Measurements from ENCODE around the gene PDIA5. TPM values are rescaled to one million over a fixed set of nuclear protein-coding genes. Genes with fewer than 3 reads are reported as not detected.

Gene PDIA5
- total and polyA plus RNA-seq, 4 donors = 9.5 to 16.9 (median 13.5) TPM

DNA sequence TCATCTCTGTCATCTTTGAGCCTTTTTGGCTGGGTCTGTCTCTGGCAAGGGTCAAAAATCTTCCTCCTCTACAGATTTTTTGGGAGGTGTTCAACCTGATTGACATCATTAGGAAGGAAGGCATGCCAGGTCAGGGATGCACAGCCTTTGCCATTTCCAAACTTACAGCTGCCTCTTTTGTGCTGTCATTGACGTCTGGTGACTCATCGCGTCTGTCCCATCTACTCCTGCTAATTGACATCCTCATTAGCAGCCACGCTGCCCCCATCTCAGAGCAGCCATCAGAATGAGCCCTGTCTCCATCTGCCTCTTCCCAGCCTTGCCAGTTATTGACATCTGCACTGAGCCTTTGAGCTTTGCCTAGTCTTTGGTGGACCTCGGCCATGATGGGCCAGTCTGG, 53.0 kb downstream of the PDIA5 start:
- peaks cover under 1% of the 10 kb centered on the region for H3K4me1 ChIP-seq (ENCODE audit: control insufficient read depth, insufficient read depth, low read length)
- no peak overlapping the region for H3K4me3 ChIP-seq (ENCODE audit: low read depth, low read length)
- no peaks in the 10 kb centered on the region for H3K9me3 ChIP-seq (ENCODE audit: control insufficient read depth, insufficient read depth, low read length)
- peak in 2 of 6 donors; percentile 46 to 51 for DNase-seq (ENCODE audit: low read depth in 4 of 6, low spot score in 6 of 6)
- 81% methylated on average over 5 of the region's 5 CpGs for WGBS (ENCODE audit: insufficient coverage)
- H3K36me3 ChIP-seq (ENCODE audit: control insufficient read depth, insufficient read depth, low read length) = peaks cover 27% of the 10 kb centered on the region
- H3K27me3 ChIP-seq (ENCODE audit: control insufficient read depth, insufficient read depth, low read length) = no peaks in the 10 kb centered on the region
- H3K27ac ChIP-seq (ENCODE audit: low read depth, low read length) = no peak overlapping the region

DNA sequence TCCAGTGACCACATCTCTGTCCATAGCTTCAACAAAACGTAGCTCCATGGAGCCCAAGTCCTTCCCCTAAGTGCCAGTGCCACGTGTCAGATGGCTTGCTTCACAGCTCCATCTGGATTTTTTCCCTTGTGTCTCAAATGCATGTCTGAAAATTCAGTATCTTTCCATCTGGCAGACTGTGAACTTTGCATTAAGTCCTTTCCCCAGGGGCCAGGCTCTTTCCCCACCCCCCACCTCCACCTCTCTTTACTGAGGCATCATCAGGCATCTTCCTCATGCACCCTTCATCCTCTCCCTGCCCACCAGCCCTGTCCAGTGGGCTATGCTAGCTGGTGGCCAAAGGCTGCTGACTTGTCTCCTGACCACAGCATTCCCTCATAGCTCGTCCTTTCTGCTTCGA, 53.7 kb downstream of the PDIA5 start:
- no peaks in the 10 kb centered on the region for H3K27me3 ChIP-seq (ENCODE audit: control insufficient read depth, insufficient read depth, low read length)

DNA sequence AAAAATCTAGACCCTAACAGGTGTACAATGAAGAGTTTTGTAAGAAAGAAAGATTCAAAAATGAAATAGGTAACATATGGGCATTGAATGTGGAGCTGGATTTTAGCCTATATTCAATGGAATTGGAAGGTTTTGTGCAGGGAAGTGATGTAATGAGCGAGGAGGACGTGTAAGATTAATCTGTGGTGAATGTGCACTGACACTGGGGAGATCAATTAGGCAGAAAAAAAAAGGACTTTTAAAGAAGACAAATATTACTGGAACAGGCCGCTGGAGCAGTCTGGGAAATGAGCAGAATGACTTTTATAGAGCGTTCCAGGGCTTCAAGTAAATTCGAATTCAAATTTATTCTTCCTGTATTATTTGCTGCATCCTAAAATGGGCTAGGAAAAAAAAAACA, 55.2 kb downstream of the PDIA5 start:
- Histone ChIP-seq H3K27me3 (ENCODE audit: control insufficient read depth, insufficient read depth, low read length) (no peaks in the 10 kb centered on the region), H3K27ac (ENCODE audit: low read depth, low read length) (no peak overlapping the region), H3K9me3 (ENCODE audit: control insufficient read depth, insufficient read depth, low read length) (no peaks in the 10 kb centered on the region), H3K4me3 (ENCODE audit: low read depth, low read length) (no peak overlapping the region), H3K4me1 (ENCODE audit: control insufficient read depth, insufficient read depth, low read length) (peaks cover 7% of the 10 kb centered on the region), H3K36me3 (ENCODE audit: control insufficient read depth, insufficient read depth, low read length) (peaks cover 15% of the 10 kb centered on the region)
- WGBS (ENCODE audit: insufficient coverage) = 57% methylated on average over 3 of the region's 5 CpGs
- no peak for DNase-seq (ENCODE audit: low read depth in 4 of 6, low spot score in 6 of 6)

More for the DNA sequence above, 53.7 kb downstream of the PDIA5 start:
- Histone ChIP-seq H3K4me3 (ENCODE audit: low read depth, low read length) (no peak overlapping the region), H3K36me3 (ENCODE audit: control insufficient read depth, insufficient read depth, low read length) (peaks cover 25% of the 10 kb centered on the region), H3K9me3 (ENCODE audit: control insufficient read depth, insufficient read depth, low read length) (no peaks in the 10 kb centered on the region), H3K4me1 (ENCODE audit: control insufficient read depth, insufficient read depth, low read length) (peaks cover 7% of the 10 kb centered on the region), H3K27ac (ENCODE audit: low read depth, low read length) (no peak overlapping the region)
- 87% methylated on average over 4 of the region's 4 CpGs for WGBS (ENCODE audit: insufficient coverage)
- DNase-seq (ENCODE audit: low read depth in 4 of 6, low spot score in 6 of 6) = no peak

DNA sequence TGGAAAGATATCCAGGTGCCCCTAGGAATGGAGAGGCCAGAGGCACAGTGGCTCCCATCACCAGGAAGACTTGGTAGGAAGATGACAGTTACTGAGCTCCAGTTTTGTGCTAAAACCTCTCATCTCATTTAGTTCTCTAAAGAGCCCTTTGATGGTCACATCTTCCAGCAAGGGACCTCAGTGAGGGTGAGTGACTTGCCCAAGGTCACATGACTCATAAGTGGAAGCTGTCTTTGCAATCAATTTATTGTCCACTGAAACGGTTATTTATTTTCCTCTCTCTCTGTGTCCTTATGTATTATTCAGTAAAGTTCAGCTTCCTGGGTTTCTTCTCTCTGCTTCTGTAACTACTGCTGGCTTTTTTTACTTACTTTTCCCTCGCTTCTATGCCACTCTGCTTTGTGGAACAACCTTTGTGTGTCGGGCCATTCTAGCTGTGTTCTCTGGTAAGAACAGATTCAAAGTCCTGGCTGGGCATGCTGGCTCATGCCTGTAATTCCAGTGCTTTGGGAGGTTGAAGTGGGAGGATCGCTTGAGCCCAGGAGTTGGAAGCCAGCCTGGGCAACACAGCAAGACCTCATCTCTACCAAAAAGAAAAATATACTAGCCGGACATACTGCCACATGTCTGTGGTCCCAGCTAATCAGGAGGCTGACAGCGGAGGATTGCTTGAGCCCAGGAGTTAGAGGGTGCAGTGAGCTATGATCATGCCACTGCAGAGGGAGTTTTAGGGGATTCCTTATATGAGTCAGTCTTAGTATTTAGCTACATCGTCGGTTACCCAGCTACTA, 55.9 kb downstream of the PDIA5 start:
- 83% methylated on average over 2 of the region's 8 CpGs for WGBS (ENCODE audit: insufficient coverage)
- Histone ChIP-seq H3K9me3 (ENCODE audit: control insufficient read depth, insufficient read depth, low read length) (no peaks in the 10 kb centered on the region), H3K4me3 (ENCODE audit: low read depth, low read length) (no peak overlapping the region), H3K27ac (ENCODE audit: low read depth, low read length) (no peak overlapping the region), H3K4me1 (ENCODE audit: control insufficient read depth, insufficient read depth, low read length) (peaks cover 7% of the 10 kb centered on the region), H3K36me3 (ENCODE audit: control insufficient read depth, insufficient read depth, low read length) (peaks cover 15% of the 10 kb centered on the region), H3K27me3 (ENCODE audit: control insufficient read depth, insufficient read depth, low read length) (no peaks in the 10 kb centered on the region)
- DNase-seq (ENCODE audit: low read depth in 4 of 6, low spot score in 6 of 6) = no peak

DNA sequence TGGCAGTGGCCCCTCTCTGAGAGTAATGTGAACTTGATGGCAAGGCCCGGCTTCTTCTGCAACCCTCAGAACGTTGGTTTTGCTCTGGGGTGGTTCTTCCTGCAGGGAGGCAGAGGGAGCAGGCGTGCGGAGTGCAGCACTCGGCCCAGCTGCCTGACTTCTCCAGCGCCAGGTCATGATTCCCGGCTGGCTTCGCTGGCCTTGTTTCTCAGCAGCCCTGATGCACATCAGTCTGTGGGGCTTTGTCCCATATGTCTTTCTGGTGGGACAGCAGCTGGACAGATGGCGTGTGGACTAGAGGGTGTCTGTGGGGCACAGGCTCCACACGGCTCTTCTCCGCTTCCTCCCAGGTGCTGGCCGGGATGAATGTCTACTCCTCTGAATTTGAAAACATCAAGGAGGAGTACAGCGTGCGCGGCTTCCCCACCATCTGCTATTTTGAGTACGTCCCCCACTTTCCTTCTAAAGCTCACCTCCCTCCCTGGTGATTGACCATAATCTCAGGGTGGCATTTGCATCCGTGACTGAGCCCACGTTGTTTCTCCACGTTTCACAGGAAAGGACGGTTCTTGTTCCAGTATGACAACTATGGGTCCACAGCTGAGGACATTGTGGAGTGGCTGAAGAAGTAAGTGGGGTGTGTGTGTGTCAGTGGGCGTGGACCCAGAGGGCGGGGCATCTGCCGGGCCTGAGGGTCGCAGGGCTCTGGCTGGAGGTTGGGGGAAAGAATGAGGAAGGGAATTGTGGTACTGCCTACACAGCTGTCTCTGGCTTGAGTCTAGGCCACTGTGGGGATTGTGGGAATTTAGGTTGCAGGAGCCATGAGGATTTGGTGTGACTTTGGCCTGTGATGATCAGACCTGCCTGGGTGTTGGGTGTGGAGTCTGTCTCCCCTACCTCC, 57.1 kb downstream of the PDIA5 start:
- H3K27ac ChIP-seq (ENCODE audit: low read depth, low read length) = no peak overlapping the region
- WGBS (ENCODE audit: insufficient coverage) = 78% methylated on average over 18 of the region's 24 CpGs
- H3K4me3 ChIP-seq (ENCODE audit: low read depth, low read length) = no peak overlapping the region
- H3K4me1 ChIP-seq (ENCODE audit: control insufficient read depth, insufficient read depth, low read length) = peaks cover 7% of the 10 kb centered on the region
- H3K9me3 ChIP-seq (ENCODE audit: control insufficient read depth, insufficient read depth, low read length) = no peaks in the 10 kb centered on the region
- H3K27me3 ChIP-seq (ENCODE audit: control insufficient read depth, insufficient read depth, low read length) = no peaks in the 10 kb centered on the region
- no peak for DNase-seq (ENCODE audit: low read depth in 4 of 6, low spot score in 6 of 6)
- H3K36me3 ChIP-seq (ENCODE audit: control insufficient read depth, insufficient read depth, low read length) = peaks cover 15% of the 10 kb centered on the region

DNA sequence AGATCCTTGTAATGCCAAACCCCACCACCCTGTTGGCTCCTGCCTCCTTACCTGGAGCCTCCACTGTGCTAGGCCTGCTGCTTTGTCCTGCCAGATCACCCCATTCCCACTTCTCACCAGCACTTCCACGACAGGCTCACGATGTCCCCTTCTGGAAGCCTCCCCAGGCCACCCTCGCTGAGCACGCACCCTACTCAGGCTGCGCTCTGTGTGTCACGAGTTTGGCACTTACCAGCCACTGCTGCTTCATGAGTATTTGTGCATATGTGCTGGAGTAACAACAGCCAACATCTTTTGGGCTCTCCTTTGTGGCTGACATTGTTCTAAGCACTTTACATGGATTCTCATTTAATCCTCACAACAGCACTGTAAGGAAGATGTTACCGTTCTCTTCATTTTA, 58.1 kb downstream of the PDIA5 start:
- Histone ChIP-seq H3K4me3 (ENCODE audit: low read depth, low read length) (no peak overlapping the region), H3K9me3 (ENCODE audit: control insufficient read depth, insufficient read depth, low read length) (no peaks in the 10 kb centered on the region), H3K36me3 (ENCODE audit: control insufficient read depth, insufficient read depth, low read length) (peaks cover 14% of the 10 kb centered on the region), H3K27ac (ENCODE audit: low read depth, low read length) (no peak overlapping the region), H3K27me3 (ENCODE audit: control insufficient read depth, insufficient read depth, low read length) (no peaks in the 10 kb centered on the region), H3K4me1 (ENCODE audit: control insufficient read depth, insufficient read depth, low read length) (peaks cover 7% of the 10 kb centered on the region)
- no peak for DNase-seq (ENCODE audit: low read depth in 4 of 6, low spot score in 6 of 6)
- WGBS (ENCODE audit: insufficient coverage) = 64% methylated on average over 2 of the region's 7 CpGs

DNA sequence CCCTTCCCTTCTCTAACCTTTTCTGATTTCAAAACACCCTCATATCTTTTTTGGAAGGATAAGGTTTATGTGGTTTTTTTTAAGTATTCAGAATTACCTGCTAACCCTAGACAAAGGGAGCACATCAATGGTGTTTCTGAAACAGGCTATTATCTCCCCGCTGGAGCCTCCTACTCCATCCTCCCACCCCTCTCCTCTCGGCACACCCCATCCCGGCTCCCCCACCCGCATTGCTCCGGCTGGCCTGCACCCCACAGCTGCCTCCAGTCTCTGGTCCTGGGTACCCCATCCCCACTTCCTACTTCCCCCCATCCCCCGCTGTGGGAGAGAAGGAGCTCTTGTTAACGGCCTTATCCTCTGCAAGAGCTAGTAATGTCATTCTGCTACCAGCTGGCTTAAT, 59.2 kb downstream of the PDIA5 start:
- DNase-seq (ENCODE audit: low read depth in 4 of 6, low spot score in 6 of 6) = no peak
- Histone ChIP-seq H3K4me3 (ENCODE audit: low read depth, low read length) (no peak overlapping the region), H3K36me3 (ENCODE audit: control insufficient read depth, insufficient read depth, low read length) (peaks cover 19% of the 10 kb centered on the region), H3K9me3 (ENCODE audit: control insufficient read depth, insufficient read depth, low read length) (no peaks in the 10 kb centered on the region), H3K27ac (ENCODE audit: low read depth, low read length) (no peak overlapping the region), H3K27me3 (ENCODE audit: control insufficient read depth, insufficient read depth, low read length) (no peaks in the 10 kb centered on the region), H3K4me1 (ENCODE audit: control insufficient read depth, insufficient read depth, low read length) (peaks cover 7% of the 10 kb centered on the region)
- 25% methylated on average over 2 of the region's 7 CpGs for WGBS (ENCODE audit: insufficient coverage)

DNA sequence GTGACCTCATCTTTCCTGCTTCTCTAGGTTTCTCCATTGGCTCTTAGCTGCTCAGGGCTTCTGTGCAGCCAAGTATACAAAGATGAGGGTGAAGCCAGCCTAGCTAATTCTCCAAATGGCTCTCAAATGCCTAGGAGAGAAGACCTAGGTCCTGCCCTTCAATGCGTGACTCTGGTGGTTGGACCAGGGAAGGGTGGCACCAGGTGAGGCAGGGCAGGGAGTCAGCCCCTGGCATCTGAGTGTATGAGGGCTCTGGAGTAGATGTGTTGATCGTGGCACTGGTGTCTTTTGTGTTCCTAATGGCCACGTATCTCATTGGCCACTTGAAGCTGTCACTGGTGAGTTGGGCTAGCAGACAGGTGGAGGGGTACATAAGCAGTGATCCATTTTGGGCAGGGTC, 59.8 kb downstream of the PDIA5 start:
- Histone ChIP-seq H3K36me3 (ENCODE audit: control insufficient read depth, insufficient read depth, low read length) (peaks cover 23% of the 10 kb centered on the region), H3K4me1 (ENCODE audit: control insufficient read depth, insufficient read depth, low read length) (peaks cover 7% of the 10 kb centered on the region), H3K4me3 (ENCODE audit: low read depth, low read length) (no peak overlapping the region), H3K27me3 (ENCODE audit: control insufficient read depth, insufficient read depth, low read length) (no peaks in the 10 kb centered on the region), H3K9me3 (ENCODE audit: control insufficient read depth, insufficient read depth, low read length) (no peaks in the 10 kb centered on the region), H3K27ac (ENCODE audit: low read depth, low read length) (no peak overlapping the region)
- 98% methylated on average over 3 of the region's 3 CpGs for WGBS (ENCODE audit: insufficient coverage)
- no peak for DNase-seq (ENCODE audit: low read depth in 4 of 6, low spot score in 6 of 6)

DNA sequence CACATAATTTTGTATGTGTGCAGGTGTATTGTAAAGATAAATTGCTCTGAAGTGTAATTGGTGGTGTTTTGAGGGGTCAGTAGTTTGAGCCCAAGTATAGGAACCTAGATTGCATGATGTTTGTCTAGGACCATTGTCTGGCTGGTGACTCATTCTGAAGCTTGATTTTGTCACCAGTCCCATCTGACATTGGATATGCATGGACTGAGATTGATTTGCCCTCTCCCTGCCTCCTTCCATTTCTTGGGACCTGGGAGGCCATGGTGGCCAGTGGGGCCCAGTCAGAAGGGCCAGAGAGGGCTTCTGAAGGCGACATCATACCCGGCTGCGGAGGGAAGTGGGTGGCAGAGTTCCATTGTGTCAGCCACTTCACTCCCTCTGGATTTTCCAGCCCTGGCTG, 62.3 kb downstream of the PDIA5 start:
- Histone ChIP-seq H3K9me3 (ENCODE audit: control insufficient read depth, insufficient read depth, low read length) (no peaks in the 10 kb centered on the region), H3K4me1 (ENCODE audit: control insufficient read depth, insufficient read depth, low read length) (peaks cover 7% of the 10 kb centered on the region), H3K4me3 (ENCODE audit: low read depth, low read length) (no peak overlapping the region), H3K36me3 (ENCODE audit: control insufficient read depth, insufficient read depth, low read length) (peaks cover 20% of the 10 kb centered on the region), H3K27me3 (ENCODE audit: control insufficient read depth, insufficient read depth, low read length) (no peaks in the 10 kb centered on the region), H3K27ac (ENCODE audit: low read depth, low read length) (no peak overlapping the region)
- 93% methylated on average over 3 of the region's 3 CpGs for WGBS (ENCODE audit: insufficient coverage)
- no peak for DNase-seq (ENCODE audit: low read depth in 4 of 6, low spot score in 6 of 6)

Measured in spinal cord (tissue), 10 donors.